HG03460 (cell line): ENCODE measurements around the gene COMMD1.
"Not testable (repeated sequence)": the region's sequence is repeated elsewhere in the genome, so short reads cannot be mapped to it uniquely, and the experiment has no call there.

Experiments
- ATAC-seq: cut with Tn5 transposase; IDR thresholded peaks from one replicate; pipeline ENCODE4 v1.9.1; 2021; ENCODE audit not compliant: unreplicated experiment

COMMD1 gene

GRCh38 chr2:62014102-62014501 is 108.6 kb downstream of the COMMD1 start:
- no peak for ATAC-seq

GRCh38 chr2:62016957-62017356 is 111.5 kb downstream of the COMMD1 start:
- ATAC-seq: no peak

- ATAC-seq: no peak
Measured at GRCh38 chr2:62029910-62030309, 124.4 kb downstream of the COMMD1 start.

GRCh38 chr2:62030902-62031301 is 125.4 kb downstream of the COMMD1 start:
- no peak for ATAC-seq

- no peak for ATAC-seq
Measured at GRCh38 chr2:62032096-62032495, 126.6 kb downstream of the COMMD1 start.

GRCh38 chr2:62034715-62035114 is 129.2 kb downstream of the COMMD1 start:
- no peak for ATAC-seq

- no peak for ATAC-seq
Measured at GRCh38 chr2:62036229-62036628, 130.8 kb downstream of the COMMD1 start.

- ATAC-seq: no peak
Measured at GRCh38 chr2:62036761-62037250, 131.3 kb downstream of the COMMD1 start.

- peak; percentile 99 for ATAC-seq
Measured at GRCh38 chr2:62038975-62039771, 133.7 kb downstream of the COMMD1 start.

GRCh38 chr2:62040926-62041325 is 135.5 kb downstream of the COMMD1 start:
- ATAC-seq: no peak

- not testable (repeated sequence) for ATAC-seq
Measured at GRCh38 chr2:62041701-62042385, 136.4 kb downstream of the COMMD1 start.

- no peak for ATAC-seq
Measured at GRCh38 chr2:62042400-62042799, 136.9 kb downstream of the COMMD1 start.

- ATAC-seq: no peak
Measured at GRCh38 chr2:62042944-62043343, 137.5 kb downstream of the COMMD1 start.

GRCh38 chr2:62045017-62045543 is 139.6 kb downstream of the COMMD1 start:
- ATAC-seq: no peak

- no peak for ATAC-seq
Measured at GRCh38 chr2:62046141-62046540, 140.7 kb downstream of the COMMD1 start.

- ATAC-seq: no peak
Measured at GRCh38 chr2:62050456-62051045, 145.1 kb downstream of the COMMD1 start.

- no peak for ATAC-seq
Measured at GRCh38 chr2:62054029-62054791, 148.7 kb downstream of the COMMD1 start.

GRCh38 chr2:62054916-62055450 is 149.5 kb downstream of the COMMD1 start:
- no peak for ATAC-seq

GRCh38 chr2:62055724-62056336 is 150.4 kb downstream of the COMMD1 start:
- ATAC-seq: no peak

- ATAC-seq: no peak
Measured at GRCh38 chr2:62056341-62056740, 150.9 kb downstream of the COMMD1 start.
